GM19099 (cell line): ENCODE data around the gene STMND1.

Source experiments
- POLR2A ChIP-seq: IDR thresholded peaks from 3 replicates; pipeline ENCODE4 v1.6.1; 2011; ENCODE audit warnings: low read depth; ENCODE audit not compliant: insufficient read length; ENCODE audit errors: extremely low read depth

The STMND1 gene

GRCh38 chr6:17093686-17094085, 8.2 kb upstream of the STMND1 start:
- no peak for TF ChIP-seq POLR2A

- no peak for TF ChIP-seq POLR2A
Observed at GRCh38 chr6:17096096-17096495, 5.8 kb upstream of the STMND1 start.

- no peak for TF ChIP-seq POLR2A
Observed at GRCh38 chr6:17096652-17097051, 5.2 kb upstream of the STMND1 start.

- TF ChIP-seq POLR2A, result no peak
Observed at GRCh38 chr6:17097982-17098381, 3.9 kb upstream of the STMND1 start.

- no peak for TF ChIP-seq POLR2A
Observed at GRCh38 chr6:17098538-17098937, 3.3 kb upstream of the STMND1 start.

- no peak for TF ChIP-seq POLR2A
Observed at GRCh38 chr6:17099401-17100059, 2.3 kb upstream of the STMND1 start.

GRCh38 chr6:17100806-17101205, 1.0 kb upstream of the STMND1 start:
- no peak for TF ChIP-seq POLR2A

GRCh38 chr6:17102258-17102870, 514 bp downstream of the STMND1 start:
- TF ChIP-seq POLR2A, result no peak

GRCh38 chr6:17103715-17104114, 1.9 kb downstream of the STMND1 start:
- TF ChIP-seq POLR2A, result no peak

- TF ChIP-seq POLR2A, result no peak
Observed at GRCh38 chr6:17107863-17108262, 6.0 kb downstream of the STMND1 start.

GRCh38 chr6:17115251-17116116, 13.6 kb downstream of the STMND1 start:
- TF ChIP-seq POLR2A, result no peak

GRCh38 chr6:17116117-17116440, 14.2 kb downstream of the STMND1 start:
- TF ChIP-seq POLR2A, result no peak

- TF ChIP-seq POLR2A, result no peak
Observed at GRCh38 chr6:17120019-17120418, 18.2 kb downstream of the STMND1 start.

- no peak for TF ChIP-seq POLR2A
Observed at GRCh38 chr6:17125407-17125806, 23.6 kb downstream of the STMND1 start.

GRCh38 chr6:17130786-17131185, 28.9 kb downstream of the STMND1 start:
- no peak for TF ChIP-seq POLR2A

GRCh38 chr6:17132967-17133366, 31.1 kb downstream of the STMND1 start:
- TF ChIP-seq POLR2A, result no peak

- TF ChIP-seq POLR2A, result no peak
Observed at GRCh38 chr6:17138033-17138432, 36.2 kb downstream of the STMND1 start.

GRCh38 chr6:17144016-17144415, 42.2 kb downstream of the STMND1 start:
- no peak for TF ChIP-seq POLR2A
